KMS-11 (cell line): ENCODE results near the gene REPS1.
A peak's percentile ranks its signal among the peaks of the same experiment; 100 is the strongest.

Experiments used
- H2AFZ ChIP-seq: fragments of 200-600 bp; sonication (generic); 2 replicates; pipeline ENCODE4 v1.6.1; 2016; ENCODE audit warnings: antibody characterized with exemption, mixed run types, low read depth
- H3K27ac ChIP-seq: fragments of 200-600 bp; sonication (generic); 2 replicates; pipeline ENCODE4 v1.6.1; 2016; ENCODE audit warnings: mild to moderate bottlenecking, mixed run types
- H3K27me3 ChIP-seq: fragments of 200-600 bp; sonication (generic); 2 replicates; pipeline ENCODE4 v1.6.1; 2017; ENCODE audit warnings: mild to moderate bottlenecking, low read depth, mixed run types, moderate library complexity; ENCODE audit not compliant: insufficient read depth
- H3K36me3 ChIP-seq: fragments of 200-600 bp; sonication (generic); 2 replicates; pipeline ENCODE4 v1.6.1; 2017; ENCODE audit warnings: mild to moderate bottlenecking, mixed run types; ENCODE audit not compliant: insufficient read depth
- H3K4me1 ChIP-seq: fragments of 200-600 bp; sonication (generic); 2 replicates; pipeline ENCODE4 v1.6.1; 2016; ENCODE audit warnings: mild to moderate bottlenecking, low read depth, mixed run types; ENCODE audit not compliant: poor library complexity, severe bottlenecking
- H3K4me2 ChIP-seq: fragments of 200-600 bp; sonication (generic); 2 replicates; pipeline ENCODE4 v1.7.0; 2016; ENCODE audit warnings: mild to moderate bottlenecking, mixed run types
- H3K4me3 ChIP-seq: fragments of 200-600 bp; sonication (generic); IDR thresholded peaks from 2 replicates; pipeline ENCODE4 v1.6.1; 2017; ENCODE audit warnings: low read depth, low read length, mixed read lengths; ENCODE audit not compliant: insufficient read depth
- H3K79me2 ChIP-seq: fragments of 200-600 bp; sonication (generic); 2 replicates; pipeline ENCODE4 v1.6.1; 2016; ENCODE audit warnings: low read depth, mixed run types; ENCODE audit not compliant: insufficient read depth
- H3K9ac ChIP-seq: fragments of 200-600 bp; sonication (generic); 2 replicates; pipeline ENCODE4 v1.6.1; 2016; ENCODE audit warnings: mild to moderate bottlenecking, mixed run types
- H4K20me1 ChIP-seq: fragments of 200-600 bp; sonication (generic); 2 replicates; pipeline ENCODE4 v1.6.1; 2016; ENCODE audit warnings: mild to moderate bottlenecking, mixed run types; ENCODE audit not compliant: insufficient read depth
- CTCF ChIP-seq: fragments of 200-600 bp; sonication (generic); conservative IDR thresholded peaks from 2 replicates; pipeline ENCODE4 v1.6.1; 2017; ENCODE audit warnings: low read depth, mild to moderate bottlenecking, antibody characterized with exemption, low read length, moderate library complexity, mixed read lengths

The REPS1 gene

GRCh38 chr6:138987643-138988468, at the start of gene REPS1:
REPS1 (minus strand) TSS chr6:138988253; CDS start chr6:138987682, 571 bp downstream.
- Histone ChIP-seq H3K4me1 (peaks cover 33% of the 10 kb centered on the region), H3K36me3 (no peaks in the 10 kb centered on the region), H3K27ac (peak within 1 kb of the TSS; percentile 84), H3K4me2 (peak within 1 kb of the TSS; percentile 96), H4K20me1 (no peaks in the 10 kb centered on the region), H3K9ac (peak within 1 kb of the TSS; percentile 97), H3K27me3 (no peaks in the 10 kb centered on the region), H2AFZ (peak within 1 kb of the TSS; percentile 72), H3K79me2 (peaks cover 47% of the 10 kb centered on the region), H3K4me3 (no peak within 1 kb of the TSS)
- peak; percentile 85 for TF ChIP-seq CTCF

GRCh38 chr6:139037490-139037889, 49.4 kb upstream of the REPS1 start:
- Histone ChIP-seq H3K9ac (no peak overlapping the region), H3K4me3 (no peak overlapping the region), H3K36me3 (no peaks in the 10 kb centered on the region), H4K20me1 (no peaks in the 10 kb centered on the region), H3K27me3 (no peaks in the 10 kb centered on the region), H3K79me2 (no peaks in the 10 kb centered on the region; the same call in 1 of the 2 replicates), H3K4me1 (no peaks in the 10 kb centered on the region), H3K27ac (no peak overlapping the region), H3K4me2 (no peak overlapping the region), H2AFZ (no peak overlapping the region)
- TF ChIP-seq CTCF, result no peak

- Histone ChIP-seq H3K79me2 (peaks cover 11% of the 10 kb centered on the region; the same call in 1 of the 2 replicates), H3K27ac (no peak overlapping the region), H3K4me3 (no peak overlapping the region), H3K36me3 (no peaks in the 10 kb centered on the region), H3K9ac (no peak overlapping the region), H3K27me3 (no peaks in the 10 kb centered on the region), H4K20me1 (no peaks in the 10 kb centered on the region), H3K4me1 (peaks cover 11% of the 10 kb centered on the region), H2AFZ (no peak overlapping the region), H3K4me2 (no peak overlapping the region)
- TF ChIP-seq CTCF, result no peak
Measured at GRCh38 chr6:139030228-139030963, 42.3 kb upstream of the REPS1 start.

GRCh38 chr6:139029470-139030227, 41.6 kb upstream of the REPS1 start:
- Histone ChIP-seq H3K36me3 (no peaks in the 10 kb centered on the region), H3K79me2 (peaks cover 11% of the 10 kb centered on the region; the same call in 1 of the 2 replicates), H4K20me1 (no peaks in the 10 kb centered on the region), H3K4me1 (peaks cover 11% of the 10 kb centered on the region), H3K27ac (no peak overlapping the region), H3K4me3 (no peak overlapping the region), H3K9ac (peak overlapping the region; percentile 79), H3K4me2 (peak overlapping the region; percentile 76), H2AFZ (peak overlapping the region; percentile 82), H3K27me3 (no peaks in the 10 kb centered on the region)
- TF ChIP-seq CTCF, result no peak
